ENCODE measurements around the gene TMEM156. TPM values are rescaled to one million over a fixed set of nuclear protein-coding genes. Genes with fewer than 3 reads are reported as not detected.

TMEM156 gene
- total RNA-seq, 3 donors from 2014 or later (not counting 1 experiment from before 2014, with no cell fraction given) = 13.8 to 22.3 (median 16.8) TPM

- H3K4me1 ChIP-seq (ENCODE audit: control insufficient read depth, insufficient read depth, low read length) = no peaks in the 10 kb centered on the region
- no peaks in the 10 kb centered on the region for H3K27me3 ChIP-seq (ENCODE audit: control insufficient read depth, insufficient read depth, low read length)
- Mint-ChIP-seq H3K9me3 (no peaks in the 10 kb centered on the region), H3K4me1 (no peaks in the 10 kb centered on the region), H3K27me3 (ENCODE audit: low read depth in 2 of 2) (no peaks in the 10 kb centered on the region), H3K27ac (no peak overlapping the region), H3K4me3 (no peak overlapping the region), H3K36me3 (peaks cover 7% of the 10 kb centered on the region)
- H3K36me3 ChIP-seq (ENCODE audit: control insufficient read depth, insufficient read depth, low read length) = peaks cover 14% of the 10 kb centered on the region
- ATAC-seq (no peak), DNase-seq (no peak)
- no peak overlapping the region for H3K4me3 ChIP-seq (ENCODE audit: low read length)
- 98% methylated on average over 7 of the region's 7 CpGs for WGBS (ENCODE audit: insufficient coverage)
- no peak for TF ChIP-seq CTCF (IDR thresholded peaks at IDR 0.05)
- intact Hi-C loops (cut with micrococcal nuclease) = no loop called here
- H3K27ac ChIP-seq (ENCODE audit: low read length) = no peak overlapping the region
- H3K9me3 ChIP-seq (ENCODE audit: control insufficient read depth, insufficient read depth, low read length) = no peaks in the 10 kb centered on the region
Measured at GRCh38 chr4:38976308-38976707, 55.9 kb downstream of the TMEM156 start.

- Histone ChIP-seq H3K27me3 (ENCODE audit: control insufficient read depth, insufficient read depth, low read length) (no peaks in the 10 kb centered on the region), H3K4me3 (ENCODE audit: low read length) (no peak overlapping the region), H3K36me3 (ENCODE audit: control insufficient read depth, insufficient read depth, low read length) (peaks cover 53% of the 10 kb centered on the region), H3K9me3 (ENCODE audit: control insufficient read depth, insufficient read depth, low read length) (no peaks in the 10 kb centered on the region), H3K27ac (ENCODE audit: low read length) (no peak overlapping the region), H3K4me1 (ENCODE audit: control insufficient read depth, insufficient read depth, low read length) (no peaks in the 10 kb centered on the region)
- H3K9me3 Mint-ChIP-seq = no peaks in the 10 kb centered on the region
- H3K4me3 Mint-ChIP-seq = no peak overlapping the region
- H3K4me1 Mint-ChIP-seq = peaks cover 0 to 4% of the 10 kb centered on the region in 2 donors
- over 99% methylated on average over 5 of the region's 5 CpGs for WGBS (ENCODE audit: insufficient coverage)
- no peak for TF ChIP-seq CTCF (IDR thresholded peaks at IDR 0.05)
- H3K27me3 Mint-ChIP-seq (ENCODE audit: low read depth in 2 of 2) = no peaks in the 10 kb centered on the region
- intact Hi-C loops (cut with micrococcal nuclease) = no loop called here
- no peak for DNase-seq
- no peak for ATAC-seq
- no peak overlapping the region for H3K27ac Mint-ChIP-seq
- peaks cover 13% of the 10 kb centered on the region for H3K36me3 Mint-ChIP-seq
Measured at GRCh38 chr4:38968668-38969067, 63.5 kb downstream of the TMEM156 start.

DNA sequence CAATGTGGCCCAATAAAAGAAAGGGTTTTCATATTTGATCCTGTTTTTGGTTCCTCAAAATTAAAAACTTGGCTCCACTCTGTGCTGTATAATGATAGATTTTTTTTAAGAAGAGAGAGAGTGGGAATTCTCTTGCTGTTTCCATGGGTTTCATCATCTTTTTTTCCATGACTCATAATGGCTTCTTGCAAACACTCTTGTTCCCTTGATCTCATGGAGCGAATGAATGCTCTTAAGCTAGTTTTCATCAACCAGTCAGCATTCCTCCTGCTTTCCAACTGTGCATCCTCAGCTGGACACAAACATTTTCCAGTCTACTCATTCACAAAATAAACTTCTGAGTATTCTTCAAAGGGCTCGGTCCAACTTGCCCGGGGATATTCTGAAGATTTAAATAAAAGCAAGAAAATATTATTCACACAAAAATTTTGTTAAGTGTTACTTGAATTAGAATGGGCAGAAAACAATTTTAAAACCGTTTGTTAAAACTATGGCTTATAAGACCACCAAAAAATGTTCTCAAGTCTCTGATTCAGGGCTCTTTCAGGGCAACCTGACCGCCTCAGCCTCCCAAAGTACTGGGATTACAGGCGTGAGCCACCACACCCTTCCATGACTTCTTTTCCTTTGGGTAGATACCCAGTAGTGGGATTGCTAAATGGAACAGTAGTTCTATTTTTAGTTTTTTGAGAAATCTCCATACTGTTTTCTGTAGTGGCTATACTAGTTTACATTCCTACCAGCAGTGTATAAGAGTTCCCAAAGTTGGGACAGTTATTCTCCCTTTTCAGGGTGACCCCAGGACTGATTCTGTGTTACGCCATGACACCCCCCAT, 64.7 kb downstream of the TMEM156 start:
- Histone ChIP-seq H3K4me3 (ENCODE audit: low read length) (no peak overlapping the region), H3K27me3 (ENCODE audit: control insufficient read depth, insufficient read depth, low read length) (no peaks in the 10 kb centered on the region), H3K9me3 (ENCODE audit: control insufficient read depth, insufficient read depth, low read length) (no peaks in the 10 kb centered on the region), H3K4me1 (ENCODE audit: control insufficient read depth, insufficient read depth, low read length) (no peaks in the 10 kb centered on the region), H3K27ac (ENCODE audit: low read length) (no peak overlapping the region), H3K36me3 (ENCODE audit: control insufficient read depth, insufficient read depth, low read length) (peaks cover 53% of the 10 kb centered on the region)
- whole genome bisulfite sequencing (ENCODE audit: insufficient coverage) = 92% methylated on average over 5 of the region's 7 CpGs
- intact Hi-C loops (cut with micrococcal nuclease) = no loop called here
- H3K27ac Mint-ChIP-seq = no peak overlapping the region
- H3K36me3 Mint-ChIP-seq = peaks cover 13% of the 10 kb centered on the region
- no peaks in the 10 kb centered on the region for H3K9me3 Mint-ChIP-seq
- no peak overlapping the region for H3K4me3 Mint-ChIP-seq
- H3K27me3 Mint-ChIP-seq (ENCODE audit: low read depth in 2 of 2) = no peaks in the 10 kb centered on the region
- ATAC-seq = no peak
- no peak for TF ChIP-seq CTCF (IDR thresholded peaks at IDR 0.05)
- no peak for DNase-seq
- peaks cover 0 to 4% of the 10 kb centered on the region in 2 donors for H3K4me1 Mint-ChIP-seq

Data from natural killer cell (primary cell).